Mesothelial cell of epicardium (in vitro differentiated cells): ENCODE measurements around the gene POPDC3. TPM values are rescaled to one million over a fixed set of nuclear protein-coding genes. Genes with fewer than 3 reads are reported as not detected.

Experiments
- DNase-seq, 2 experiments: peaks; one replicate each; pipeline ENCODE4 v3.0.0; 2021; ENCODE audit warnings: low spot score in 2 of 2; ENCODE audit not compliant: unreplicated experiment in 2 of 2
- H3K27ac Mint-ChIP-seq: 2 replicates; pipeline ENCODE4 v1.8.0; 2021; ENCODE audit warnings: mixed read lengths
- H3K27me3 Mint-ChIP-seq: 2 replicates; pipeline ENCODE4 v1.8.0; 2021; ENCODE audit warnings: low read depth, mixed read lengths
- H3K36me3 Mint-ChIP-seq: 2 replicates; pipeline ENCODE4 v1.8.0; 2021; ENCODE audit warnings: mixed read lengths
- H3K4me1 Mint-ChIP-seq: 2 replicates; pipeline ENCODE4 v1.8.0; 2021; ENCODE audit warnings: mixed read lengths
- H3K4me3 Mint-ChIP-seq: 2 replicates; pipeline ENCODE4 v1.8.0; 2021; ENCODE audit warnings: mild to moderate bottlenecking, moderate library complexity, mixed read lengths
- H3K9me3 Mint-ChIP-seq: 2 replicates; pipeline ENCODE4 v1.8.0; 2021; ENCODE audit warnings: mixed read lengths
- total RNA-seq: library from RNA; stranded (reverse); gene quantifications from 3 replicates; pipeline ENCODE4 v1.2.1, GENCODE V29; 2021
- TF ChIP-seq, protein P1 (sequence below): fragments of 200-600 bp; sonication (generic); IDR thresholded peaks from one replicate; pipeline ENCODE4 v1.5.0; 2021; ENCODE audit warnings: antibody characterized with exemption; ENCODE audit not compliant: unreplicated experiment

POPDC3 gene
- total RNA-seq, 1 donor from 2014 or later = 10.4 TPM

DNA sequence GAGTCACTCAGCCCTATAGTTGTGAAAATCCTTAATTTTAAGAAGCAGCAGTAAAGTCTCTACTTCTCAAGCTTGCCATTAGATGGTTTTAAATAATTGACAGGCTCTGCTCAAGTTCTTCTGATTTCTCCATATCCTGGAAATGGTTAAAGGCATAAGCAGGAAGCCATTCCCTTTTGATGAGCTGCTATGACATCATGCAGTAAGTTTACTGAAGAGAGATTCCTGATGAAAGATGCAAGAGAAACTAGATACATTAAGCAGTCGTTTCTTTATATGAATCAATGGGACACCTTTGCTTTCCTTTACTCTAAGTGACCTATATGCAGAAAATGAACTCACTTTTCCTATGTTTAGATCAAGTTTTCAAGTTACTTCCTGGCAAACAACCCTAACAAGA is 9.8 kb downstream of the POPDC3 start:
- H3K36me3 Mint-ChIP-seq = peaks cover 6% of the 10 kb centered on the region
- H3K4me3 Mint-ChIP-seq = no peak overlapping the region
- no peak overlapping the region for H3K27ac Mint-ChIP-seq
- H3K4me1 Mint-ChIP-seq = peaks cover 12% of the 10 kb centered on the region
- TF ChIP-seq, protein P1, sequence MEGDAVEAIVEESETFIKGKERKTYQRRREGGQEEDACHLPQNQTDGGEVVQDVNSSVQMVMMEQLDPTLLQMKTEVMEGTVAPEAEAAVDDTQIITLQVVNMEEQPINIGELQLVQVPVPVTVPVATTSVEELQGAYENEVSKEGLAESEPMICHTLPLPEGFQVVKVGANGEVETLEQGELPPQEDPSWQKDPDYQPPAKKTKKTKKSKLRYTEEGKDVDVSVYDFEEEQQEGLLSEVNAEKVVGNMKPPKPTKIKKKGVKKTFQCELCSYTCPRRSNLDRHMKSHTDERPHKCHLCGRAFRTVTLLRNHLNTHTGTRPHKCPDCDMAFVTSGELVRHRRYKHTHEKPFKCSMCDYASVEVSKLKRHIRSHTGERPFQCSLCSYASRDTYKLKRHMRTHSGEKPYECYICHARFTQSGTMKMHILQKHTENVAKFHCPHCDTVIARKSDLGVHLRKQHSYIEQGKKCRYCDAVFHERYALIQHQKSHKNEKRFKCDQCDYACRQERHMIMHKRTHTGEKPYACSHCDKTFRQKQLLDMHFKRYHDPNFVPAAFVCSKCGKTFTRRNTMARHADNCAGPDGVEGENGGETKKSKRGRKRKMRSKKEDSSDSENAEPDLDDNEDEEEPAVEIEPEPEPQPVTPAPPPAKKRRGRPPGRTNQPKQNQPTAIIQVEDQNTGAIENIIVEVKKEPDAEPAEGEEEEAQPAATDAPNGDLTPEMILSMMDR = no peak
- H3K9me3 Mint-ChIP-seq = peaks cover 7% of the 10 kb centered on the region
- no peak for DNase-seq
- no peaks in the 10 kb centered on the region for H3K27me3 Mint-ChIP-seq

DNA sequence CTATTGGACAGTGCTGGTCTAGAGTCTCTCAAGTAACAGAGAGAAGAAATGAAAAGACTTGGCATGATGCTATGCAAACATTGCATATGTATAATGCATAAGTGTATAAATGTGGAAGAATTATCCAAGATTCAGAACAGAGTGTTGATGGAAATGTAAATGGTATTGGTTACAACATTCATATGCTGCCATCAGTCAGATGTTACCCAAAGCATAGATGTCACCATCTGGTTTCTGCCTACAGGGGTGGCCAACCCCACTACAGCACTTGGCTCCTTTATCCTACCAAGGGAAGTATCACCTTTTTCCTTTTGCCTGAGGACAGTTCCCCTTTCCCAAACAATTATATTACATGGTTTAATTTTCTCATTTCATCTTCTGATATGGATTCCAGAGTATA is 11.9 kb downstream of the POPDC3 start:
- Mint-ChIP-seq H3K36me3 (no peaks in the 10 kb centered on the region), H3K4me3 (no peak overlapping the region), H3K9me3 (no peaks in the 10 kb centered on the region), H3K4me1 (peaks cover 28% of the 10 kb centered on the region), H3K27me3 (no peaks in the 10 kb centered on the region), H3K27ac (no peak overlapping the region)
- TF ChIP-seq, protein P1 = no peak
- DNase-seq = no peak

DNA sequence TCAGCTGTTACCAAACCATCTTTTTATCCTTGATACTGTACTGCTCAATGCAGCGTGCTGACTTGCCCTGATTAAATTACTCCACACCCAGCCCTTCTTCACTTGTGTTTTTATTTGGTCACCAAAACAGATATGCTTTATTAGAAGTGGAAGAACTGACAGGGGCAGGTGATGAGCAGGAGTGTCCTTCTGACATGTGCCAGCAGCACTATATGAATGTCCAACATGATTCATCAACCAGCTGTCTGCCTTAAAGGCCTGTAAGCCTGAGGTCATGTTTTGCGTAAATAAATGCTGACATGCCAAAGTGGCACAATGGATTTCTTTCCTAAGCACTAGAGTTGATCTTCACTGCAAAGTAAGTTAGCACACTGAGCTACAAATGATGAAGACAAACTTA is 15.4 kb downstream of the POPDC3 start:
- Mint-ChIP-seq H3K36me3 (peaks cover 5% of the 10 kb centered on the region), H3K4me3 (no peak overlapping the region), H3K27me3 (no peaks in the 10 kb centered on the region), H3K9me3 (no peaks in the 10 kb centered on the region), H3K27ac (no peak overlapping the region), H3K4me1 (peaks cover 23% of the 10 kb centered on the region)
- TF ChIP-seq, protein P1 = no peak
- DNase-seq = no peak

DNA sequence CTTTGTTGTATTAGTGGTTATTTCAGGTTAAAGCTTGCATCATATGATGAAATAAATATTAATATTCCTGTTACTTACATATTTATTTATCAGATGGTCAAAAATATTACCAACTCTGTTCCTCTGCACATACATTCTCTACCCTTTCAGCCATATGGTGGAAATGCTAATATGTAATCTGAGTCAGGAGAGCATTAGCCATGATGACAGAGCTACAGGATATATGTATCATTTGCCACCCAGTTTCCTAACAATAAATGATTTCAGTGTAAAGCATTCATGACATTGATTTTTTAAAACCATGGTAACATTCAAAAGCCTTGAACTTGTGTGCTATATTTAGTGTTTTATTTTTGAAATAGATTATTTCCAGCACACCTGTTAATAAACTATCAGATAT is 16.6 kb downstream of the POPDC3 start:
- Mint-ChIP-seq H3K4me3 (no peak overlapping the region), H3K4me1 (peaks cover 16% of the 10 kb centered on the region), H3K27ac (no peak overlapping the region), H3K36me3 (peaks cover 8% of the 10 kb centered on the region), H3K27me3 (no peaks in the 10 kb centered on the region), H3K9me3 (no peaks in the 10 kb centered on the region)
- TF ChIP-seq, protein P1 = no peak
- DNase-seq = no peak

DNA sequence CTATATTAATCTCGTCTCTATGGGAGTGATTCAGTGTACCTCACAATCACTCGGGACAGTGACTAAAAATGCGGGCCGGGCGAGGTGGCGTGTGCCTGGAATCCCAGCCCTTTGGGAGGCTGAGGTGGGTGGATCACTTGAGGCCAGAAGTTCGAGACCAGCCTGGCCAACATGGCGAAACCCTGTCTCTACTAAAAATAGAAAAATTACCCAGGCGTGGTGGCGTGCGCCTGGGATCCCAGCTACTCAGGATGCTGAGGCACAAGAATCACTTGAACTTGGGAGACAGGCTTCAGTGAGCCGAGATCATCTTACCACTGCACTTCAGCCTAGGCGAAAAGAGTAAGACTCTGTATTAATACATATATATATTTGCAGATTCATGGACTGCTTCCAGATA is 17.4 kb downstream of the POPDC3 start:
- Mint-ChIP-seq H3K4me1 (peaks cover 16% of the 10 kb centered on the region), H3K27me3 (no peaks in the 10 kb centered on the region), H3K4me3 (no peak overlapping the region), H3K9me3 (no peaks in the 10 kb centered on the region), H3K36me3 (peaks cover 11% of the 10 kb centered on the region), H3K27ac (no peak overlapping the region)
- TF ChIP-seq, protein P1 = no peak
- no peak for DNase-seq

DNA sequence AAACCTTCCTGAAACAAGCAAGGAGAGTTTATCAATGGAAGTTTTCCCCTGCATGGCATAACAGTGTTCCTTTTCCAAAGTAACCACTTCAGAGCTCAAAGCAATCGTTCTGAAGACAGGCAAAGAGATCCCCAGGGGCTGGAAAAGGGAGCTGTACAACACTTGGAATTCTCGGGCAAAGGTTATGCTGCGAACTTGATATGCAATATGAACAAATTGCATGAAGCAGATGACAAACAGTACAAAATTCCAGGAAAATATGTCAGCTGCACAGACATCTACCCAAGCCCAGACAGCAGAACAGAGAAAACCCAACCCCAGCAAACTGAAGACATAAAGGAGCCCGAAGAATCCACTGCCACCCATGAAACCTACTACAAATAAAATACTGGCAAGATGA is 18.4 kb downstream of the POPDC3 start:
- TF ChIP-seq, protein P1 = no peak
- no peak for DNase-seq
- H3K4me3 Mint-ChIP-seq = no peak overlapping the region
- H3K36me3 Mint-ChIP-seq = peaks cover 11% of the 10 kb centered on the region
- peaks cover 16% of the 10 kb centered on the region for H3K4me1 Mint-ChIP-seq
- H3K9me3 Mint-ChIP-seq = no peaks in the 10 kb centered on the region
- H3K27me3 Mint-ChIP-seq = no peaks in the 10 kb centered on the region
- H3K27ac Mint-ChIP-seq = no peak overlapping the region
